Heart right ventricle (tissue), 16 donors: Measurements from ENCODE around the gene KCNE4. TPM values are rescaled to one million over a fixed set of nuclear protein-coding genes. Genes with fewer than 3 reads are reported as not detected.

ENCODE experiments used
- ATAC-seq, 8 donors: fragments of 200-7000 bp; cut with Tn5 transposase; one replicate each; pipeline ENCODE4 v1.9.1; 2020; ENCODE audit warnings: mild to moderate bottlenecking in 8 of 8, moderate library complexity in 8 of 8, moderate number of reproducible peaks in 1 of 8
- DNase-seq, 2 donors: peaks; one replicate each; pipeline ENCODE4 v3.0.0-alpha.2; 2020
- H3K27ac ChIP-seq, 10 donors: fragments of 200-600 bp; sonication (generic) in 2 of 10; one replicate each; pipeline versions ENCODE4 v1.5.0 to v1.8.0; 2020 to 2022; ENCODE audit warnings: mild to moderate bottlenecking in 3 of 10
- H3K27me3 ChIP-seq, 7 donors: fragments of 200-600 bp; one replicate each; pipeline ENCODE4 v1.8.0; 2021 to 2022; ENCODE audit warnings: mild to moderate bottlenecking in 2 of 7
- H3K36me3 ChIP-seq, 9 donors: fragments of 200-600 bp; sonication (generic) in 1 of 9; one replicate each; pipeline versions ENCODE4 v1.5.0 to v1.8.0; 2020 to 2022; ENCODE audit warnings: mild to moderate bottlenecking in 2 of 9
- H3K4me1 ChIP-seq, 9 donors: fragments of 200-600 bp; sonication (generic) in 1 of 9; one replicate each; pipeline versions ENCODE4 v1.5.0 to v1.8.0; 2020 to 2022; ENCODE audit warnings: mild to moderate bottlenecking in 4 of 9
- H3K4me3 ChIP-seq, 10 donors: fragments of 200-600 bp; sonication (generic) in 2 of 10; one replicate each; pipeline versions ENCODE4 v1.5.0 to v1.8.0; 2020 to 2022; ENCODE audit warnings: mild to moderate bottlenecking in 7 of 10, moderate library complexity in 2 of 10
- H3K9me3 ChIP-seq, 11 donors: fragments of 200-600 bp in 10 of 11; sonication (generic) in 2 of 11; one replicate each; pipeline versions ENCODE4 v1.5.0 to v1.8.0; 2013 to 2022; ENCODE audit warnings: mild to moderate bottlenecking in 2 of 11, control low read depth in 1 of 11, moderate library complexity in 1 of 11
- CTCF ChIP-seq, 9 donors: fragments of 200-600 bp; sonication (generic) in 2 of 9; IDR thresholded peaks; one replicate each; pipeline versions ENCODE4 v1.5.0 to v1.8.0; 2021 to 2022; ENCODE audit warnings: antibody characterized with exemption in 9 of 9, mild to moderate bottlenecking in 5 of 9, moderate library complexity in 1 of 9
- WGBS, 2 donors: extraction: QIAGEN DNeasy Blood & Tissue Kit; methylation state at CpG; one replicate each; pipeline ENCODE4 v1.1.7; 2013; ENCODE audit warnings: inconsistent platforms in 1 of 2; 5-methylcytosine and 5-hydroxymethylcytosine counted together
- intact Hi-C, 10 donors: fragments of 100-400 bp; cut with DNase I; formaldehyde crosslinking; loops; one replicate each; pipeline versions ENCODE4 v1.11.1 to v1.14.2; 2022
- polyA plus RNA-seq, 2 donors: library from polyadenylated mRNA; stranded (reverse); fragments of 200-250 nt; gene quantifications; one replicate each; pipeline ENCODE4 v1.2.3, GENCODE V29; 2013
- total RNA-seq, 10 donors: library from RNA; stranded (reverse); fragmentation: NEBNext Ultra II Directional in 3 of 10; extraction: Animal tissue kit (Norgen Biotek cat#: 25700) in 3 of 10; gene quantifications; one replicate each; pipeline versions ENCODE4 v1.2.1 to v1.2.4, GENCODE V29; 2021 to 2023
- donor health status: Arrhythmogenic right ventricular cardiomyopathy.
- donor health status: ischemic (EF 13 %, LVEDD 7.1; RV severe dilation, severe dysfunction).
- donor health status: healthy with polysubstance abuse.
- donor health status: DM: no; HTN: yes; CAD: no.
- donor health status: DM: no; HTN: no; CAD: no.
- donor health status: ischemic (EF 25% LVEDD 6.9; RV normal size, moderate dysfunction).
- donor health status: ischemic (EF 25% LVEDD 5.7; RV mildly dilated, moderate dysfunction).
- donor health status: healthy.
- donor health status: DM: yes; HTN: yes; CAD: no.
- donor health status: Ischemic cardiomyopathy.
- donor health status: ischemic (EF 35%, LVEDD 5.7; RV mildly dilated, moderate dysfunction).
- donor health status: nonischemic (EF 11% LVEDD 7.7; RV severe dilation, severe dysfunction).
- donor health status: DM: yes; HTN: yes; CAD: no.
- donor health status: PGD.
- donor health status: ischemic (EF 29% LVEDD 5.4; RV normal size, mild dysfunction).
- donor health status: nonischemic (EF 23%, LVEDD 6.1; RV moderate dilation, normal function).

The KCNE4 gene
- total and polyA plus RNA-seq, 12 donors: 0.28 to 5.2 (median 1.4) TPM

- ATAC-seq (no peak), DNase-seq (no peak)
- Histone ChIP-seq H3K4me3 (no peak overlapping the region), H3K27me3 (no peaks in the 10 kb centered on the region), H3K36me3 (no peaks in the 10 kb centered on the region), H3K4me1 (no peaks in the 10 kb centered on the region), H3K9me3 (no peaks in the 10 kb centered on the region), H3K27ac (no peak overlapping the region)
- WGBS, 2 donors: 89 to 94% methylated on average over 3 of the region's 3 CpGs
- no peak for TF ChIP-seq CTCF (IDR thresholded peaks at IDR 0.05)
- intact Hi-C loops: no loop called here
Observed at GRCh38 chr2:223072826-223073225, 20.8 kb downstream of the KCNE4 start.

- H3K4me3 ChIP-seq: no peak overlapping the region
- no peak overlapping the region for H3K27ac ChIP-seq
- intact Hi-C loops: no loop called here
- H3K4me1 ChIP-seq: no peaks in the 10 kb centered on the region
- H3K27me3 ChIP-seq: no peaks in the 10 kb centered on the region
- 76 to 89% methylated on average over 6 of the region's 6 CpGs for WGBS, 2 donors
- no peak for TF ChIP-seq CTCF (IDR thresholded peaks at IDR 0.05)
- H3K36me3 ChIP-seq: no peaks in the 10 kb centered on the region
- DNase-seq (no peak), ATAC-seq (no peak)
- H3K9me3 ChIP-seq: no peaks in the 10 kb centered on the region
Observed at GRCh38 chr2:223075301-223076270, 23.6 kb downstream of the KCNE4 start.

GRCh38 chr2:223076573-223076972 lies 24.6 kb downstream of the KCNE4 start:
- ATAC-seq (no peak), DNase-seq (no peak)
- Histone ChIP-seq H3K36me3 (no peaks in the 10 kb centered on the region), H3K9me3 (no peaks in the 10 kb centered on the region), H3K27ac (no peak overlapping the region), H3K27me3 (no peaks in the 10 kb centered on the region), H3K4me3 (no peak overlapping the region), H3K4me1 (no peaks in the 10 kb centered on the region)
- no peak for TF ChIP-seq CTCF (IDR thresholded peaks at IDR 0.05)
- intact Hi-C loops: no loop called here
- WGBS, 2 donors: 77 to 81% methylated on average over 6 of the region's 6 CpGs

- Histone ChIP-seq H3K9me3 (no peaks in the 10 kb centered on the region), H3K4me3 (no peak overlapping the region), H3K27me3 (no peaks in the 10 kb centered on the region), H3K36me3 (no peaks in the 10 kb centered on the region), H3K4me1 (no peaks in the 10 kb centered on the region), H3K27ac (no peak overlapping the region)
- DNase-seq (no peak), ATAC-seq (no peak)
- 91 to 96% methylated on average over 1 of the region's 1 CpG for WGBS, 2 donors
- TF ChIP-seq CTCF (IDR thresholded peaks at IDR 0.05): no peak
- intact Hi-C loops: no loop called here
Observed at GRCh38 chr2:223078482-223078881, 26.5 kb downstream of the KCNE4 start.
